CD1c-positive myeloid dendritic cell (primary cell): ENCODE data around the gene CCDC71L.

Source experiments
- DNase-seq: peaks from one replicate; pipeline ENCODE4 v3.0.0-alpha.2; 2016; ENCODE audit errors: extremely low spot score

The CCDC71L gene

DNA sequence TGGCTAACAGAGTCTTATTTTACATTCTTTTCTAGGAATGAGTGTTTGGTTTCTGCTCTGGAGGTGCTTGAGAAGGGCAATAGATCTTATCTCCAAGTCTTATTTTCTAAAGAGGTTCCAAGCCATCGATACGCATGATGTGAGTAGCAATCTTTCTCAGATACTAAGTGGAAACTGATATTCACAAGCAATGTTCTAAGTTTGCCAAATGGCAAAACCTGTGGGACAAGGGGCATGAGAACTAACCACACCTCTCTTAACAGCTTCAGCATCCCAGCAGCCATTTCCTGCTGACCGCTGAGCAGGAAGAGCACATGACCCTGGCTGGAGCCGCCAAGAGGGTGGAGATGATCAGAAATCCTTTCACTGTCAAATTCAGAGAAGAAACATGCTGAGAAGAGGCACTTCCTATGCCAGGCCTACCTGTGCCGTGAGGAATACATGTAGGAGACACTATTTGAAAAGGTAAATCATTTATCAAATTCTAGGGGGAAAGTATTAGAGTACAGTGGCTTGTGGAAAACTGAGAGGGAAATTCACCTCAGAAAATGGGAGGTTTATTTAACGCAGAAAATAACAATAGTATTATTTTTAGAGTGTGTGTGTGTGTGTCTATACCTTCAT, 35.2 kb downstream of the CCDC71L start:
- DNase-seq, result no peak

DNA sequence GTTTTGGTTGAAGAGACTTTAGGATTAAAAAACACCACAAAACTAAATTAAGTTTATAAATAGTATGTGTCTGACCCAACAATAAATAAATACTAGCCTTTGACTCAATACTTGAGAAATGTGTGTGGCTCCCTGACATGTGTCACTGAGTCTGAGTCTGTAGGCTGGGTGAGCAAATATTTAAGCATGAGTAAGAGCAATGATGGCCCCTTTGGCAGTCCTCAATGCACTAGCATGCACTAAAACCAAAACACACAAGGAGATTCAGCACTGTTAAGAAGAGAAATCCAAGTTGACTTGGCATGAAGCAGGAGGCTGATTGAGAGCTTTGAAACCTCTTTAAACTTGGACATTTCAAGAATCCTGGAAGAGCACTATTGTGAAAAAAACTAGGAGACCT, 37.1 kb downstream of the CCDC71L start:
- DNase-seq, result no peak

DNA sequence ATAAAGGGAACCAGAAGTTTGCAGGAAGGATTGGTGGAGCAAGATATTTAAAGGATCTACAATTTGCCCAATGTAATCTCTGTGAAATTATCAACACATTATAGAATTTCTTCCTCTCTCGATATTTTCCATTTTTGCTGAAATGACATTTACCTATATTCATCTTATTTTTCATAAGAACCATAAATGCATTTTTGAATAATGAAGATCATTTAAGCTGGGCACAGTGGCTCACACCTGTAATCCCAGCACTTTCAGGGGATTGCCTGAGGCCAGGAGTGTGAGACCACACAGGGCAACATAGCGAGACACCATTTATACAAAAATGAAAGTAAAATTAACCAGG, 37.7 kb downstream of the CCDC71L start:
- DNase-seq, result no peak

DNA sequence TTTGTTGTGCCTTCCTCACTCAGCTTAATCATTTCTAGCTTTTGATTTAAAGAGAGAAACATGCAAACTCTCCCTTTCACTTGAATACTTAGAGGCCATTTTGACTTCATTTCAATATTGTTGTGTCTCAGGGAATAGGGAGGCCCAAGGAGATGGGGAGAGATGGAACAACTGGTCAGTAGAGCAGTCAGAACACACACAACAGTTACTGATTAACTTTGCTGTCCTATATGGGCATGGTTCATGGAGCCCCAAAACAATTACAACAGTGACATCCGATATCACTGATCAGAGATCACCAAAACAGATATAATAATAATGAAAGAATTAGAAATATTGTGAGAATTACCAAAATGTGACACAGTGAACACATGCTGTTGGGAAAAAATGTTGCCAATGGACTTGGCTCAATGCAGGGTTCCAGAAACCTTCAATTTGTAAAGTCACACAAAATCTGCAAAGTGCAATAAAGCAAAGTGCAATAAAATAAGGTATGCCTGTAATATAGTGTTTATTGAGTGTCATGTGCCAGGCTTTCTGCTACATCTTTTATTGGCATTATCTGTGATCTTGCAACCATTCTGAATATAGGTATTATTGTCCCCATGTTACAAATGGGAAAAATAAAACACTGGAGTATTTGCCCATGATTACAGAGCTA, 38.2 kb downstream of the CCDC71L start:
- DNase-seq, result no peak

DNA sequence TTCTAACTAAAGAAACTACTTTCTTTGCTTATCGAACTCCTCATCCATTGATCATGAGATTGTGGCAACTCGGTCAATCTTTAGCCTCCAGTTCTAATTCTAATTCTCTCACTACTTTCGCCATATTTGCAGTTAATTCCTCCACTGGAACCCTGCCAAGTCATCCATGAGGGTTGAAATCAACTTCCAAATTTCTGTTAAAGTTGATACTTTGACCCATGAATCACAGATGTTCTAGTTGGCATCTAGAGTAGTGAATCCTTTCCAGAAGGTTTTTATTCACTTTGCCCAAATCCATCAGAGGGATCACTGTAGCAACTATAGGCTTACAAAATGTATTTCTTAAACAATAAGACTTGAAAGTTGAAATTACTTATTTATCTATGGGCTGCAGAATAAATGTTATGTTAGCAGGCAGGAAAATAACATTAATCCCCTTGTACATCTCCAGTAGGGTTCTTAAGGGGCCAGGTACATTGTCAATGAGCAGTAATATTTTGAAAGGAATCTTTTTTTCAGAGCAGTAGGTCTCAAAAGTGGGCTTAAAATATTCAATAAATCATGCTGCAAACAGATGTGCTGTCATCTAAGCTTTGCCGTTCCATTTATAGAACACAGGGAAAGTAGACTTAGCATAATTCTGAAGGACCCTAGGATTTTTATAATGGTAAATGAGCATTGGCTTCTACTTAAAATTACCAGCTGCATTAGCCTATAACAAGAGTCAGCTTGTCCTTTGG, 39.4 kb downstream of the CCDC71L start:
- no peak for DNase-seq

DNA sequence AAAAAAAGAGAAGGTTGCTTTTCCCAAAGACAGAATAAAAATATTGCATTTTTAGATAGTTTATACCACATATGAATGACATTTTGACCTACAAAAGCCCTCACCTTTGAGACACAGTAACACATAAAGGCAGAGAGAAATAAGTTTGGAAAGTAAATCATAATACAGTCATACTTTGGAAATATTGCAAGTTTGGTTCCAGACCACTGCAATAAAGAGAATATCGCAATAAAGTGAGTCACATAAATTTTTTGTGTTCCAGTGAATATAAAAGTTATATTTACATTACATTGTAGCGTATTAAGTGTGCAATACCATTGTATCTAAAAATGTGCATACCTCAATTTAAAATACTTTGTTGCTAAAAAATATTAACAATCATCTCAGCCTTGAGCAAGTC, 40.3 kb downstream of the CCDC71L start:
- DNase-seq, result no peak

DNA sequence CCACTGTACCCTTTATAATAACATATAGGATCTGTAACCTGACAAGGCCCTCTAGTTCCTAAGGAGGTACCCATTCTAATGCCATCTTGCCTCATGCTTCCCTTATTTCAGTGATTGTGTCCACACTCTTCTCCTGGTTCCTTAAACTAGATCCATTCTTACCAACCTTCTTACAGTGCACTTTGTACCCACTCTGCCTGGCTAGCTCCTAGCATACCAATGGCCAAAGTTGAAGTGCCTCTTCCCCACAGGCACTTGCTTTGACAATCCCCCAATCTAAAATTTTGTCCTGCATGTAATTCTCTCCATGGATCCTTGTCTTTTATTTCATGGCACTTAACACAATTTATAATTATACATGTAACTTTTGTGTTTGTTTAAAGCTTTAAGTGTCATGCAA, 40.9 kb downstream of the CCDC71L start:
- DNase-seq, result peak; percentile 5

DNA sequence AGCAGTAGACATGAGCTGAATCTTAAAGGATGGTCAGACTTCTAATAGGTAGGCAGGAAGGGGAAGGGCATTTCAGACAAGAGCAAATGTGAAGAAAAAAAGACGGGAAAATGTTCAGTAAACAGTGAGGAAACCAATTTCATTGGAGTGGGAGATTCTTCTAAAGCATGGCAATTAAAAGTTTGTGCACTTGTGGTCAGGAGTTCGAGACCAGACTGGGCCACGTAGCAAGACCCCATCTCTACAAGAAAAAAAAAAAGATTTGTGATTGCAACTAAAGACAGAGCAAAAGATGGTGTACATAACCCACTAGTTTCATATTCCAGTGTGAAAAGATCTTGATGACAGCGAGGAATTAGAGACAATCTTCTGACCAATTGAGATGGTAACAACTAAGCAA, 41.7 kb downstream of the CCDC71L start:
- DNase-seq, result no peak

DNA sequence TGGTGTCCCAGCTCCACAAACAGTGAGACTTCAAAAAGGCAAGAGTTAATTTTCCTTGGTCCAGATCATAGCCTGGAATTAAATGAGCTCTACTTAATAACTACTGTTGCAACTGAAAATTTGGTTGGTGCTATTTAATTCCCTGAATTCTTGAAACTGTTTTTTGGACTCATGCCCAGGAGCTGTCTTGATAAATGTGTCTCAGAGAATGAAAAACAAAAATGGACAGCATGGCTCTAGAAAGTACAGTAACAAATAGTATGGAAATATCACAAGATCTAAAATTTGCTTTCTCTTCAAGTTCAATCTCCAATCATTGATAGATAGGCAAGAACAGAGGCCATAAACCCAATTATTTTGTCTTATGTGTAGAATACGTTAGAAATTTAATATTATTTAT, 42.5 kb downstream of the CCDC71L start:
- DNase-seq, result no peak

DNA sequence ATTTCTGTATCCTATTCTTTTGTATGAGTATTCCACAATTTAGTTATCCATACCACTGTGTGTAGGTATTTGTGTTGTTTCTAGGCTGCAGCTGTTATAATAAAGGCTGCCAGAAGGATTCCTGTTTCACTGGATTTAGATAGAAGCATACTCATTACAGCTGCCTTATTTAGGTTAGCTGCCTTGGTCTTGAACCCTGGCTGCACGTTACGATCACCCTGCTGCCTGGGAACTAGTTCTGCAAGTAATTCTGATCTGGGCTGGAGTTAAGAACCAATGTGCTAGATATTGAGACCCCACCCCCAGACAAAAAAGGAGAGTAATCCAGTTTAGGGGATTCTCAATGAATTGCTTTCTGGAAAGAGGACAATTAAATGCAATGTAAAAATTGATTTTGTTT, 43.1 kb downstream of the CCDC71L start:
- DNase-seq, result no peak

DNA sequence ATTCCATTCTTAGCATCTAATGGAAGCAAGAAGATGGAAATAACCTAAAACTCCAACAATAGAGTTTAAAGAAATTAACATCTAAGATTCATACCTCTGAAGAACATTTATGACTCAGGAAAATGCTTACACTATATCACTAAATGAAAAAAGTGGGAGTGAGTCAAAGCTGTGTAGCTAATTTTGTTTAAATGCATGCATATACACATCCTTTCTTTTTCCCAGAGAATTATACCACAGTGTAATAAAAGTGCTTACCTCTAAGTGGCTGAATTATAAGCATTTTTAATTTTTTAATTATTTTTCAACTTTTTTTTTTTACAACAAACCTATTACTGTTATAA, 44.3 kb downstream of the CCDC71L start:
- DNase-seq, result no peak

DNA sequence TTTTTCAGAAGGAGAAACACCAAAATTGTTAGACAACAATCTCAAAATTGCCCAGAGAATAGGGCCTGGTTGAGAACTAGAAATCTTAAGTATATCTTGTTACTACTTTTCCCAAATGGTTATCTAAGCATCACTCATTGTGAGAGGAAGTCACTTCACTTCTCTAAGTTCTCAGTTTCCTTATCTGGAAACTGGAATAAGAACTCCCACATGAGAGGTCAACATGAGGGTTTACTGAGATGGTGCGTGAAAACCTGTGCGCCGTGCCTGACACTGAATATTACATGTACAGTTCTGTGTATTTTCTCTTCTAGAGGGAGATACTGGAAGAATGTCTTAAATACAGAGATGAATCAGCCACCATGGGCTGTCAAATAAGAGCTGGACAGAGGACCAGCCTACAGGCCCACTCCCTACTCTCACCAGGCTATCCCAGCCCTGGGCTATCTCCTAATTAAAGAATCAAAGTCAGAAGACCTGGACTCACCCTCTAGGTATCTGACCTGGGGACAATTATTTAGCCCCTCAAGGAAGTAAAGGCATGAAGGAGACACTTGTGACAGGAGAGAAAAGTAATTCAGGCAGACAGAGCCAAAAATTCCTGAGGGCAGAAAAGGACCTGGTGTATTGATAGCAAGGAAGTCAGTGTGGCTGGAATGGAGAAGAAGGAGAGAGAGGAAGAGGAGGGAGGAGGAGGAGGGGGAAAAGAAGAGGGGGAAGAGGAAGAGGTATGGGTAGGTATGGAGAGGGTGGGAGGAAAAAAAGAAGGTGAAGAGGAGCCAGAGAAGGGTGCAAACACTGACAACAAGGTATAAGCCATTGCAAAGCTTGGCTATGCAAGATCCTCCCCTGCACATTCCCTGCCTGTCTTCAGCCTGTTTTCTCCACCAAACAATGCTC, 44.9 kb downstream of the CCDC71L start:
- DNase-seq, result peak; percentile 26

DNA sequence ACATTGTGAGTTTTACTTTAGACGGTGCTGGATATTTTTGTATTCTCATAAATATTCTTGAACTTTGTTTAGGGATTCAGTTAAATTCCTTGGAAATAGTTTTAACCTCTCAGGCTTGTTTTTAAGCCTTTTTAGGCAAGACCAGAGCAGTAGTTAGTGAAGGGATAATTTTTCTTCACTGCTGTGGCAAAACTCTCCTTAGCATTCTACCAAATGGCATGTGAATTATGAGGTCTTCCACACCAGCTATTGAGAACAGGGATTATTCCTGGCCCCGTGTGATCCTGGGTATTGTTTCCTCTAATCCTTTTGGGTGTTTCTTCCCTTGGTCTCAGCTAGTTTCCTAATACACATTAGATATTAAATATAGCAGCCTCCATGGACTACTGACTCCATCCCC, 46.2 kb downstream of the CCDC71L start:
- DNase-seq, result no peak

DNA sequence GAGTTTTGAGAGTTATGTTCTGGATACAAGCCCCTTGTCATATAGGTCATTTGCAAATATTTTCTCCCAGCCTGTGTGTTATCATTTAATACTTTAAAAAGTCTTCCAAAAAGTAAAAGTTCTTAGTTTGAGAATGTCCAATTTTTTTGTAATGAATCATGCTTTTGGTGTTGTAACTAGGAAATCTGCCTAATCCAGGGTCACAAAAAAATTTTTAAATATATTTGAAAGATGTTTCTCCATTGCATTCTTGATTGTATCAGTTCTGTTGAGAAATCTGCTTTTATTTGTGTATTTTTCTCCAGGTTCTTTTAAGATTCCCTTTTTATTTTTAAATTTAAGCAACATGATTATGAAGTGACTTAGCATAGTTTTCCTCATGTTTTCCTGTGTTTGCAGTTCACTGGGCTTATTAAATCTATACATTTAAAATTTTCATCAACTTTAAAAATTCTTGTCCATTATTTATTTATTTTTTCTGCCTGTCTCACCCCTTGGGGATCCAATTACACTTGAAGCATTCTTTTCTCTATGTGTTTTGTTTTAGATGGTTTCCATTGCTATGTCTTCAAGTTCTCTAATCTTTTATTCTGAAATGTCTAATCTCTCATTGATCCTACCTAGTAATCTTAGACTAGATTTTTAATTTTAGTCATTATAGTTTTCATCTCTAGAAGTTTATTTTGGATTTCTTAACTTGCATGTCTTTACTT, 47.0 kb downstream of the CCDC71L start:
- no peak for DNase-seq

DNA sequence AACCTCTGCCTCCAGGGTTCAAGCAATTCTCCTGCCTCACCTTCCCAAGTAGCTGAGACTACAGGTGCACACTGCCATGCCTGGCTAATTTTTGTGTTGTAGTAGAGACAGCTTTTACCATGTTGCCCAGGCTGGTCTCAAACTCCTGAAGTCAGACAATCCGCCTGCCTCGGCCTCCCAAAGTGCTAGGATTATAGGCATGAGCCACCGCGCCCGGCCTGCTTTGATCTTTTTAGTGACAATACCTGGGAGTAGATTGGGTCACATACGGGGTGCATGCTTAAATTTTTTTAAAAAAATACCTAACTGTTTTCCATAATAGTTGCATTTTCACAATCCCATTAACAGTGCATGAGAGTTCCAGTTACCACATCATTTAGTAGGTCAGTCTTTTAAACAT, 47.7 kb downstream of the CCDC71L start:
- no peak for DNase-seq

DNA sequence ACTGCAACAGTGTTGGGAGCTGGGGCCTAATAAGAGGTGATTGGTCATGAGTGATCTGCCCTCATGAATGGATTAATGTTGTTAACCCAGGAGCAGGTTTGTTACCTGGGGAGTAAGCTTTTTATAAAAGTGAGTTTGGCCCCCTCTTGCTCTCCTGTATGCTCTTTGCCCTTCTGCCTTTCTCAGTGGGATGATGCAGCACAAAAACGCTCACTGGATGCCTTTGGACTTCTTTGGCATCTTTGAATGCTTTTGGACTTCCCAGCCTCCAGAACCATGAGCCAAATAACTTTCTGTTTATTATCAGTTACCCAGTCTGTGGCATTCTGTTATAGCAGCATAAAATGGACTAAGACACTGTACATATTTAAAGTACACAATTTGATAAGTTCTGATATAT, 48.5 kb downstream of the CCDC71L start:
- no peak for DNase-seq

DNA sequence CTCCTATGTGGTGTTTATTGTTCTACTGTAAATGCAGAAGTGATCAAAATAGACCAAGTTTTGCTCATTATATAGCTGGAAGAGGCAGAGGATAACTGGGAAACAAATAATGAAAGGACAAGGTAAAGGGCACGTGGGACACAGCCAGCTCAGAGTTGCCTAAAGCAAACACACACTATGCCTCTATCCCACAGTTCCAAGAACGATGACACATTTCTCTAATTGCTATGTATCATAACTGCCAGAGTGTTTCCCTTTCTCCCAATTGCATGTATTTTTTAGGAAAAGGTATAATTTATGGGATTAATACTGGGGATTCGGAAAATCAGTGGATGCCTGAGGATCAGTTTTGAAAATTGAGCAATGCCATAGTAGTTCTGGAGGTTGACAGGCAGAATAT, 49.0 kb downstream of the CCDC71L start:
- DNase-seq, result no peak

DNA sequence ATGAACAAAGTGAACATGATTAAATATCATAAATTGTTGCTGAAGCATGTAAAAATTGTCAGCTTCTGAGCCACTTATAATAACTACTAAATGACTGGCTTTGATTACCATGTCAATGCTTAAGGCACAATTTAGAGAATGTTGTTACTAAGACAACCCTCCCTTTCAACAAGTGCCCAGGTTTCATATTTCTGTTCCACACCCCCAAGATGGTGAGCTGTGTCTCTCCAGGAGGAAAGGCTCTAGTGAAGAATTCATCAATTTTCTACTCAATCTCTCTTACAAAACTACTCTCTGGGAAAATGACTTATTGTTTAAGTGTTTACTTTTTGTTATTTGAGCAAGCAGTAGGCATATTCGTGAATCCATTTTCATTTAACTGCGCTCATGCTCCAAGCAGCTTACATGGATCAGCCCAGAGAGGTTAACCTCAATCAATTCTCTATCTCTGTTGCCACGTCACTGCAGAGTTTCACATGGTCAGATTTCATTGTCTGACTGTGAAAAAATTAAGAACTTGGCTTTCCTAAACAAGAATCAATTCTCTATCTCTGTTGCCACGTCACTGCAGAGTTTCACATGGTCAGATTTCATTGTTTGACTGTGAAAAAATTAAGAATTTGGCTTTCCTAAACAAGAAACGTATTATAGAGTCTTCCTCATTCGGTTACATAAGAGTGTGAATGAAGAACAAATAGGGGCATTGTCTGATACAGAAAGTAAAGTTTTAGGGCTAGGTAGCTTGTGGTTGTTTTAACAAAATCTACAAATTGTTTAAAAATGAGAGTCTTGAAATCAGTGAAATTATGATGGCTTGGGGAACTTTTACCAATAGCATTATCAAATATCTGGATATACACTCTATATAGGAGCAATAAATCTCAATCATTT, 49.7 kb downstream of the CCDC71L start:
- DNase-seq, result no peak

DNA sequence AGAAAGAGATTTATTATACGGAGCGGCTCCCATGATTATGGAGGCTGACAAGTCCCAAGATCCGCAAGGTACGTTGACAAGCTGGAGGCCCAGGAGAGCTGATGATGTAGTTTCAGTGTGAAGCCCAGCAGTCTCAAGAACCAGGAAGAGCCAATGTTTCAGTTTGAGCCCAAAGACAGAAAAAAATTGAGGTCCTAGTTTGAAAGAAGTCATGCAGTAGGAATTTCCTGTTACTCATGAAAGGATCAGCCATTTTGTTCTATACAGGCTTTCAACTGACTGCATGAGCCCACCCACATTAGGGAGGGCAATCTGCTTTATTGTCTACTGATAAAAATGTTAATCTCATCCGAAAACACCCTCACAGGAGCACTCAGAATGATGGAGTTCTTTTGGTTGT, 51.5 kb downstream of the CCDC71L start:
- DNase-seq, result no peak

DNA sequence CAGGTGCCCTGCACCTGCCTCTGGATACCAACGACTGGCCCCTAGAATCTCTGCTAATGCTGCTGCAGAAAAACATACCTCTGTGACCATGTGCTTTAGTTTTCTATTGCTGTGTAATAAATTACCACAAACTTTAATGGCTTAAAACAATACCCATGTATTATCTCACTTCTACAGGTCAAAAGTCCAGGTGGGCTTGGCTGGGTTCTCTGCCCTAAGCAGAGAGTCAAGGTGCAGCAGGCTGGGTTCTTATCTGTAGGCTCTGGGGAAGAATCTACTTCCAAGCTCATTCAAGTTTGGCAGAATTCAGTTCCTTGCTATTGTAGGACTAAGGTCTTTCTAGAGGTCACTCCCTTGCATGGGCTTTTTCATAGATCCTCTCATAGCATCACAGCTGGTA, 52.3 kb downstream of the CCDC71L start:
- DNase-seq, result no peak
